ENCODE measurements around the gene PITPNM1.

PITPNM1 gene

GRCh38 chr11:67458266-67458665 is 46.9 kb downstream of the PITPNM1 start:
- no peak for ATAC-seq
- TF ChIP-seq, protein P1, sequence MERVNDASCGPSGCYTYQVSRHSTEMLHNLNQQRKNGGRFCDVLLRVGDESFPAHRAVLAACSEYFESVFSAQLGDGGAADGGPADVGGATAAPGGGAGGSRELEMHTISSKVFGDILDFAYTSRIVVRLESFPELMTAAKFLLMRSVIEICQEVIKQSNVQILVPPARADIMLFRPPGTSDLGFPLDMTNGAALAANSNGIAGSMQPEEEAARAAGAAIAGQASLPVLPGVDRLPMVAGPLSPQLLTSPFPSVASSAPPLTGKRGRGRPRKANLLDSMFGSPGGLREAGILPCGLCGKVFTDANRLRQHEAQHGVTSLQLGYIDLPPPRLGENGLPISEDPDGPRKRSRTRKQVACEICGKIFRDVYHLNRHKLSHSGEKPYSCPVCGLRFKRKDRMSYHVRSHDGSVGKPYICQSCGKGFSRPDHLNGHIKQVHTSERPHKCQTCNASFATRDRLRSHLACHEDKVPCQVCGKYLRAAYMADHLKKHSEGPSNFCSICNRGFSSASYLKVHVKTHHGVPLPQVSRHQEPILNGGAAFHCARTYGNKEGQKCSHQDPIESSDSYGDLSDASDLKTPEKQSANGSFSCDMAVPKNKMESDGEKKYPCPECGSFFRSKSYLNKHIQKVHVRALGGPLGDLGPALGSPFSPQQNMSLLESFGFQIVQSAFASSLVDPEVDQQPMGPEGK (CRISPR knock-in tag; IDR thresholded peaks at IDR 0.05; ENCODE audit: borderline replicate concordance), result no peak
- TF ChIP-seq GLIS3 (CRISPR knock-in tag; IDR thresholded peaks at IDR 0.05), result no peak
- no peak for TF ChIP-seq ZNF565 (CRISPR knock-in tag; conservative IDR thresholded peaks at IDR 0.05; ENCODE audit: low read depth)
- TF ChIP-seq TOX (CRISPR knock-in tag; IDR thresholded peaks at IDR 0.05; ENCODE audit: borderline replicate concordance), result no peak
- TF ChIP-seq ZFP3 (CRISPR knock-in tag; IDR thresholded peaks at IDR 0.05), result no peak
- TF ChIP-seq ESRRG (CRISPR knock-in tag; IDR thresholded peaks at IDR 0.05), result no peak
- TF ChIP-seq PPARA (CRISPR knock-in tag; IDR thresholded peaks at IDR 0.05; ENCODE audit: borderline replicate concordance), result no peak
- TF ChIP-seq, protein P2, sequence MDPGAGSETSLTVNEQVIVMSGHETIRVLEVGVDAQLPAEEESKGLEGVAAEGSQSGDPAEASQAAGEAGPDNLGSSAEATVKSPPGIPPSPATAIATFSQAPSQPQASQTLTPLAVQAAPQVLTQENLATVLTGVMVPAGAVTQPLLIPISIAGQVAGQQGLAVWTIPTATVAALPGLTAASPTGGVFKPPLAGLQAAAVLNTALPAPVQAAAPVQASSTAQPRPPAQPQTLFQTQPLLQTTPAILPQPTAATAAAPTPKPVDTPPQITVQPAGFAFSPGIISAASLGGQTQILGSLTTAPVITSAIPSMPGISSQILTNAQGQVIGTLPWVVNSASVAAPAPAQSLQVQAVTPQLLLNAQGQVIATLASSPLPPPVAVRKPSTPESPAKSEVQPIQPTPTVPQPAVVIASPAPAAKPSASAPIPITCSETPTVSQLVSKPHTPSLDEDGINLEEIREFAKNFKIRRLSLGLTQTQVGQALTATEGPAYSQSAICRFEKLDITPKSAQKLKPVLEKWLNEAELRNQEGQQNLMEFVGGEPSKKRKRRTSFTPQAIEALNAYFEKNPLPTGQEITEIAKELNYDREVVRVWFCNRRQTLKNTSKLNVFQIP (CRISPR knock-in tag; IDR thresholded peaks at IDR 0.05; ENCODE audit: borderline replicate concordance, low read depth), result no peak
- TF ChIP-seq ZFP30 (CRISPR knock-in tag; IDR thresholded peaks at IDR 0.05), result no peak

DNA sequence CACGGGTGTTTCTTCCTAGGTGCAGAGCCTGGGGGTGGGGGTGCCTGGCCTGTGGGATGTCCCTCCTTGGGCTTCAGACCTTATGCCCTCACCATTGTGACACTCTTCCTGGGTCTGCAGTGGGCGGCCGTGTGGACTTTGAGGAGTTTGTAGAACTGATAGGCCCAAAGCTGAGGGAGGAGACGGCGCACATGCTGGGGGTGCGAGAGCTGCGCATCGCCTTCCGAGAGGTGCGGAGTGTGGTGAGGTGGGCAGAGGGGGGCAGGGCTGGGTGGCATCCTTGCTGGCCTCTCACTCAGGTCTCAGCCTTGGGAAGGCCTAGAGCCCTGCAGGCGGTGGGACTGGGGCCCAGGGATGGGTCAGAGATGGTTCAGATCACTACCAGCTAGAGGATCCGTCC is 47.7 kb downstream of the PITPNM1 start:
- TF ChIP-seq ZFP30 (CRISPR knock-in tag; IDR thresholded peaks at IDR 0.05), result no peak
- no peak for TF ChIP-seq ESRRG (CRISPR knock-in tag; IDR thresholded peaks at IDR 0.05)
- TF ChIP-seq ZNF8 (CRISPR knock-in tag; IDR thresholded peaks at IDR 0.05), result no peak
- no peak for TF ChIP-seq ZFP3 (CRISPR knock-in tag; IDR thresholded peaks at IDR 0.05)
- TF ChIP-seq, protein P1 (CRISPR knock-in tag; IDR thresholded peaks at IDR 0.05; ENCODE audit: borderline replicate concordance), result no peak
- no peak for TF ChIP-seq CSDC2 (CRISPR knock-in tag; IDR thresholded peaks at IDR 0.05)
- no peak for TF ChIP-seq RARB (CRISPR knock-in tag; IDR thresholded peaks at IDR 0.05)
- TF ChIP-seq, protein P2 (CRISPR knock-in tag; IDR thresholded peaks at IDR 0.05; ENCODE audit: borderline replicate concordance, low read depth), result no peak
- TF ChIP-seq ISL1 (CRISPR knock-in tag; IDR thresholded peaks at IDR 0.05), result no peak
- no peak for TF ChIP-seq TOX (CRISPR knock-in tag; IDR thresholded peaks at IDR 0.05; ENCODE audit: borderline replicate concordance)
- no peak for TF ChIP-seq PPARA (CRISPR knock-in tag; IDR thresholded peaks at IDR 0.05; ENCODE audit: borderline replicate concordance)
- no peak for TF ChIP-seq CREB5 (CRISPR knock-in tag; IDR thresholded peaks at IDR 0.05; ENCODE audit: low read depth)
- no peak for TF ChIP-seq ARNTL (CRISPR knock-in tag; IDR thresholded peaks at IDR 0.05; ENCODE audit: borderline replicate concordance, low read depth)
- no peak for TF ChIP-seq SNAI2 (CRISPR knock-in tag; IDR thresholded peaks at IDR 0.05)
- TF ChIP-seq GLIS3 (CRISPR knock-in tag; IDR thresholded peaks at IDR 0.05), result no peak
- no peak for TF ChIP-seq TCF4 (CRISPR knock-in tag; IDR thresholded peaks at IDR 0.05; ENCODE audit: borderline replicate concordance)
- no peak for TF ChIP-seq OSR1 (CRISPR knock-in tag; IDR thresholded peaks at IDR 0.05)
- TF ChIP-seq ZNF565 (CRISPR knock-in tag; conservative IDR thresholded peaks at IDR 0.05; ENCODE audit: low read depth), result no peak
- ATAC-seq, result no peak

GRCh38 chr11:67456068-67456705 is 49.0 kb downstream of the PITPNM1 start:
- ATAC-seq, result no peak
- TF ChIP-seq ARNTL (CRISPR knock-in tag; IDR thresholded peaks at IDR 0.05; ENCODE audit: borderline replicate concordance, low read depth) (no peak), ZFP3 (CRISPR knock-in tag; IDR thresholded peaks at IDR 0.05) (no peak), TCF4 (CRISPR knock-in tag; IDR thresholded peaks at IDR 0.05; ENCODE audit: borderline replicate concordance) (no peak), RARB (CRISPR knock-in tag; IDR thresholded peaks at IDR 0.05) (no peak), ZC3H10 (CRISPR knock-in tag; IDR thresholded peaks at IDR 0.05) (no peak), SNAI2 (CRISPR knock-in tag; IDR thresholded peaks at IDR 0.05) (no peak), CREB5 (CRISPR knock-in tag; IDR thresholded peaks at IDR 0.05; ENCODE audit: low read depth) (no peak)
- TF ChIP-seq, protein P2 (CRISPR knock-in tag; IDR thresholded peaks at IDR 0.05; ENCODE audit: borderline replicate concordance, low read depth), result no peak
- TF ChIP-seq, protein P3, sequence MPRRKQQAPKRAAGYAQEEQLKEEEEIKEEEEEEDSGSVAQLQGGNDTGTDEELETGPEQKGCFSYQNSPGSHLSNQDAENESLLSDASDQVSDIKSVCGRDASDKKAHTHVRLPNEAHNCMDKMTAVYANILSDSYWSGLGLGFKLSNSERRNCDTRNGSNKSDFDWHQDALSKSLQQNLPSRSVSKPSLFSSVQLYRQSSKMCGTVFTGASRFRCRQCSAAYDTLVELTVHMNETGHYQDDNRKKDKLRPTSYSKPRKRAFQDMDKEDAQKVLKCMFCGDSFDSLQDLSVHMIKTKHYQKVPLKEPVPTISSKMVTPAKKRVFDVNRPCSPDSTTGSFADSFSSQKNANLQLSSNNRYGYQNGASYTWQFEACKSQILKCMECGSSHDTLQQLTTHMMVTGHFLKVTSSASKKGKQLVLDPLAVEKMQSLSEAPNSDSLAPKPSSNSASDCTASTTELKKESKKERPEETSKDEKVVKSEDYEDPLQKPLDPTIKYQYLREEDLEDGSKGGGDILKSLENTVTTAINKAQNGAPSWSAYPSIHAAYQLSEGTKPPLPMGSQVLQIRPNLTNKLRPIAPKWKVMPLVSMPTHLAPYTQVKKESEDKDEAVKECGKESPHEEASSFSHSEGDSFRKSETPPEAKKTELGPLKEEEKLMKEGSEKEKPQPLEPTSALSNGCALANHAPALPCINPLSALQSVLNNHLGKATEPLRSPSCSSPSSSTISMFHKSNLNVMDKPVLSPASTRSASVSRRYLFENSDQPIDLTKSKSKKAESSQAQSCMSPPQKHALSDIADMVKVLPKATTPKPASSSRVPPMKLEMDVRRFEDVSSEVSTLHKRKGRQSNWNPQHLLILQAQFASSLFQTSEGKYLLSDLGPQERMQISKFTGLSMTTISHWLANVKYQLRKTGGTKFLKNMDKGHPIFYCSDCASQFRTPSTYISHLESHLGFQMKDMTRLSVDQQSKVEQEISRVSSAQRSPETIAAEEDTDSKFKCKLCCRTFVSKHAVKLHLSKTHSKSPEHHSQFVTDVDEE (CRISPR knock-in tag; IDR thresholded peaks at IDR 0.05), result no peak
